ENCODE results near the gene SDCBP2.

The SDCBP2 gene

GRCh38 chr20:1272368-1273100 is 56.4 kb downstream of the SDCBP2 start:
- no peak for DNase-seq (ENCODE audit: low read depth)

GRCh38 chr20:1269850-1270249 is 59.1 kb downstream of the SDCBP2 start:
- DNase-seq (ENCODE audit: low read depth), result no peak

DNA sequence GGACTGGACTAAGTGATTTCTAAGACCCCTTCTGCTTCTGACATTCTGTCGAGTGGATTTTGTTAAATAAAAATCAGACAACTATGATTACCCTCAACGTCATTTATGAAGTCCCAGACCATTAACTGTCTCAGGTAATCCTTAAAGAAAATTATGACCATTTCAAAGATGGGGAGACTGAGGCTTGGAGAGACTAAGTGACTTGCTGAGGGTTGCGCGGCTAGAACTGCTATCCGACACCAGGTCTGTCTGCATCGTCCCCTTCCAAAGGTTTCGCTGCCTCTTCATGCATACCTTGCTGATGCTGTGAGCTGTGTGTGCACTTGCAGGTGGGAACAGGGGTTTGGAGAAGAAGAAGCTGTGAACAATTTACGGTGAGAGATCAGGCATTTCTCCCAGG is 59.7 kb downstream of the SDCBP2 start:
- no peak for DNase-seq (ENCODE audit: low read depth)

- DNase-seq (ENCODE audit: low read depth), result no peak
Observed at GRCh38 chr20:1267809-1268374, 61.0 kb downstream of the SDCBP2 start.

DNA sequence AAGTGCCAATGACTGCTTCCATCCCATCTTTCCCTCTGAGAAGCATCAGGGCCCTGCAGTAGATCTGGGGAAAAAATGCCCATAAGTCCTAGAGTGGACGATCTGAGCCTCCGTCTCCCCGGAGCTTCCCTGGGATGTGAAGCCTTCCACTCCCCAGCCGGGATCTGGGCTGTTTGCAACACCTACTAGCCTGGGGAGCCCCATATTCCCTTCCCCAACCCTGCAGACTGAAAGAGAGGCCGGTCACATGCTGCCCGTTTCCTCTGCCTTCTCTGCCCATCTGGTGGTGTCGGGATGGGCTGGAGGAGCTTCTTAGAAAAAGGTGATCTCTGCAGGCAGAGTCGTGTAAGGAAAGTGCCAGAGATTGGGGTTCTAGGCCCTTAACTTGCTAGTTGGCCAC is 61.8 kb downstream of the SDCBP2 start:
- DNase-seq (ENCODE audit: low read depth), result no peak

DNA sequence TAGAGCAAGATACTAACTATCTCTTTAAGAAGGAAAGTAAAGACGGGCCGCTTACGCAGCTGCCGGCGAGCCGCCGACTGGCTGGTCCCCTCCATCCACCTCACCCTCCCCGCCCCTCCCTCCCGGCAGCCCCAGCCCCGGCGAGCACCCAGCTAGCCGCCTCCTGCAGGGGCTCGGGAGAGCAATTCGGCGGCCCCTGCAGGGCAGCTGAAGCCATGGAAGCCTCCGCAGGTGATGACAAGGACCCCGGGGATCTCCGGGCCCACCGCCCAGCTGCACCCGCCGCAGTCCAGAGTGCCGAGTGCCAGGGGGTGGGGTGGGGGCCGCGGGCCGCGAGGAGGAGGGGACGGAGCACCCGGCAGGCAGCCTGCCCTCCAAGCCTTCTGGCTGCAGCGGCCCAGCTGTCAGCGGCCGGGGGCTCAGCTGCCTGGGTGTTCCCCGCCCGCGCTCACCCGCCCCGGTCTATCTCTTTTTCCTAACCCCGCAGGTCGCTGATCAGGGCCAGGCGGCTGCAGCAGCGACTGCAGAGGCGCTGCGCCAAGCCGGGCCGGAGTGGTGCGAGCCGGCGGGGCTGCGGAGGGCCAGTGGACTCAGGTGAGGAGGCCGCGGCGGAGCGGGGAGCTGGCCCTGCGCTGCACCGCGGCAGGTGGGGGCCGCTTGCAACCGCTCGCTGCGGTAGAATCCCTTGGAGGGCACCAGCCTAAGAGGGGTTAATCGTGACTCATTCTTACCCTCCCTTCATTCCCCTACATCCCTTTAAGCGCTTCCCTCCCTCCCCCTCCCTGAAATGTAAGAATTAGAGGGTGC is 62.6 kb downstream of the SDCBP2 start, which contains the start of gene SNPH:
SNPH (plus strand) TSS at position 128 of the 807 bp plus-strand sequence. CDS start 29,946 bp downstream, outside the sequence.
- peak; percentile 33 for DNase-seq (ENCODE audit: low read depth)

DNA sequence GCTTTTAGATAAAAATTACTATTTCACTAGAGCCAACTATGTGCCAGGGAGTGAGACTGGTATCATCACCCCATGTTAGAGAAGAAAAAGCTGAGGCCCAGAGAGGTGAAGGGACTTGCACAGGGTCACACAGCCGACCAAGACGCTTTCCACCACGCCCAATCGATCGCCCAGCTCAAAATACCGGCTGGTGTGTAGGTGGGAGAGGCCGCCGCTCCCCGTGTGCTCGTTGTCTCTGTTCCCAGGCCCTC is 63.1 kb downstream of the SDCBP2 start:
- DNase-seq (ENCODE audit: low read depth), result no peak

DNA sequence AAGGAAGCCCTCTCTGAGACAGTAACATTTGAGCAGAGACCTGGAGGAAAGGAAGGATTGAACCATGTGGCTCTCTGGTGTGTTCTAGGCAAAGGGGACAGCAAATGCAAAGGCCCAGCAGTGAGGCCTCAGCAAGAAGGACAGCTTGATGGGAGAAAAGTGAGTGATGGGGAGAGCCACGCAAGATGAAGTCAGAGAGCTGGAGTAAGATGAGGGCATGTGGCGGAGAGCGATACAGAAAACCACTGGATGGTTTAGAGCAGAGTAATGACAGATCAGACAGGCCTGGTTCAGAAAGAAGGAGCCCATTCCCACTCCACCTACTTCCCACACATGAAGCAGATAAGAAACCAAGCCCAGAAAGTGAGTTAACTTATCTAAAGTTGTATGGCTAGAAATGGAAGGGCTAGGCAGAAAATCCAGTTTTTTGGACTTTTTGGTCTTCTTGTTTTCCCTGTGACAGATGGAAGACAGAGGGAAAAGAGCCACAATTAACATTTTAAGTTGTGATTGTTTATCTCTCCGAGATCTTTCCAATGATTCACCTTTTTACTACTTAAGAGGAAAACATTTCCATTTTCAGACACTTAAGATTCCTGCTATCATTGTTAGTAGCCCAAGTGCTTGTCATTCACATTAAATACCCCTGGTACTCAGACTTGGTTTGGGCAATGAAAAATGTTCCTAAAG is 63.6 kb downstream of the SDCBP2 start:
- no peak for DNase-seq (ENCODE audit: low read depth)

DNA sequence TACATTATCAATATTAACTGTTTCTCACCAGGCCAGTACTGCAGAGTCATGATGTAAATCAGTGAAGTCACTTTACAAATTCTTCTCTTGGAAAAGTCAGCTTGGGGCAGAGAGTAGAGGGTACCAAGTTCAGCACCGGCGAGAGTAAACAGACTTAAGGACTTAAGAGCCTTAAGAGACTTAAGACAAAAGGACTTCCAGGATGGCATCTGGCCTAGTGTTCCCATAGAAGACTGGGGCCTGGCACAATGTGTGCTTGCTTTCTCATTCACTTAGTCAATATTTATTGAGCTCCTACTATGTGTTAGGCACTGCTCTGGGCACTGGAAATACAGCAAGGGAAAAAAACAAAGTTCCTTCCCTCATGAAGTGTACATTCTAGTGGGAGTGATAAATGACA is 64.2 kb downstream of the SDCBP2 start:
- DNase-seq (ENCODE audit: low read depth), result no peak

GRCh38 chr20:1263853-1264252 is 65.1 kb downstream of the SDCBP2 start:
- DNase-seq (ENCODE audit: low read depth), result no peak
